HepG2 (cell line): Measurements from ENCODE around the gene RSF1. TPM values are rescaled to one million over a fixed set of nuclear protein-coding genes. Genes with fewer than 3 reads are reported as not detected.
A peak's percentile ranks its signal among the peaks of the same experiment; 100 is the strongest.

ENCODE experiments used
- GABPA ChIP-seq, 2 experiments: IDR thresholded peaks; 2 replicates each; pipeline ENCODE4 v1.6.1; 2011 to 2016; ENCODE audit warnings: low read depth in 2 of 2, low read length in 1 of 2, missing biosample characterization in 1 of 2, missing genetic modification characterization in 1 of 2
- HCFC1 ChIP-seq: fragments of 150-350 bp; IDR thresholded peaks from 2 replicates; pipeline ENCODE4 v1.6.1; 2014; ENCODE audit warnings: low read depth, low read length
- HDAC2 ChIP-seq: sonication (generic); formaldehyde crosslinking; IDR thresholded peaks from 2 replicates; pipeline ENCODE4 v1.4.0; 2020; ENCODE audit warnings: missing genetic modification reagents
- HMGXB4 ChIP-seq, 2 experiments: sonication (generic) in 1 of 2; formaldehyde crosslinking in 1 of 2; IDR thresholded peaks; 2 replicates each; pipeline versions ENCODE4 v1.4.0 to v1.6.1; 2018 to 2020; ENCODE audit warnings: missing genetic modification reagents in 2 of 2, borderline replicate concordance in 1 of 2, low read depth in 1 of 2, mild to moderate bottlenecking in 1 of 2, missing biosample characterization in 1 of 2
- HNRNPH1 ChIP-seq: fragments of 200-400 bp; formaldehyde crosslinking; optimal IDR thresholded peaks from 2 replicates; pipeline ENCODE3; 2017; ENCODE audit warnings: mild to moderate bottlenecking, low read depth, low read length
- HOXA3 ChIP-seq: sonication (generic); formaldehyde crosslinking; IDR thresholded peaks from 2 replicates; pipeline ENCODE4 v1.5.0; 2020; ENCODE audit warnings: missing genetic modification reagents
- KAT7 ChIP-seq: IDR thresholded peaks from 2 replicates; pipeline ENCODE4 v1.6.1; 2018; ENCODE audit warnings: borderline replicate concordance, missing compliant biosample characterization
- MED8 ChIP-seq: sonication (generic); formaldehyde crosslinking; IDR thresholded peaks from 2 replicates; pipeline ENCODE4 v1.8.1; 2023; ENCODE audit warnings: mild to moderate bottlenecking, missing genetic modification reagents; ENCODE audit not compliant: insufficient replicate concordance
- MXD3 ChIP-seq: IDR thresholded peaks from 2 replicates; pipeline ENCODE4 v1.6.1; 2016; ENCODE audit warnings: mild to moderate bottlenecking, missing biosample characterization, missing genetic modification reagents
- MXI1 ChIP-seq: IDR thresholded peaks from 3 replicates; pipeline ENCODE4 v1.6.1; 2012; ENCODE audit warnings: low read depth, low read length, inconsistent platforms, borderline replicate concordance
- NCOR1 ChIP-seq: fragments of 200-600 bp; sonication (generic); IDR thresholded peaks from 2 replicates; pipeline ENCODE4 v1.7.0; 2017; ENCODE audit warnings: antibody characterized with exemption, low read length, borderline replicate concordance
- PPARG ChIP-seq: conservative IDR thresholded peaks from 2 replicates; pipeline ENCODE4 v1.6.1; 2016; ENCODE audit warnings: missing biosample characterization, missing genetic modification reagents
- RFXAP ChIP-seq: sonication (generic); formaldehyde crosslinking; IDR thresholded peaks from 2 replicates; pipeline ENCODE4 v1.4.0; 2020; ENCODE audit warnings: missing genetic modification reagents, borderline replicate concordance
- RORA ChIP-seq: sonication (generic); formaldehyde crosslinking; IDR thresholded peaks from 2 replicates; pipeline ENCODE4 v1.5.0; 2020; ENCODE audit warnings: mild to moderate bottlenecking, missing genetic modification reagents, moderate library complexity
- SAP130 ChIP-seq: IDR thresholded peaks from 2 replicates; pipeline ENCODE4 v1.6.1; 2016; ENCODE audit warnings: low read depth
- SCMH1 ChIP-seq: sonication (generic); formaldehyde crosslinking; IDR thresholded peaks from 2 replicates; pipeline ENCODE4 v1.9.0; 2021; ENCODE audit warnings: missing genetic modification reagents, mild to moderate bottlenecking, borderline replicate concordance
- ZMYM4 ChIP-seq: sonication (generic); formaldehyde crosslinking; IDR thresholded peaks from 2 replicates; pipeline ENCODE4 v1.8.1; 2023; ENCODE audit warnings: mild to moderate bottlenecking, missing genetic modification reagents
- ZNF138 ChIP-seq: sonication (generic); formaldehyde crosslinking; IDR thresholded peaks from 2 replicates; pipeline ENCODE4 v1.5.0; 2020; ENCODE audit warnings: mild to moderate bottlenecking, low read depth, missing genetic modification reagents
- ZNF160 ChIP-seq: sonication (generic); formaldehyde crosslinking; IDR thresholded peaks from 2 replicates; pipeline ENCODE4 v1.8.0; 2022; ENCODE audit warnings: mild to moderate bottlenecking, inconsistent platforms, missing genetic modification reagents
- ZNF326 ChIP-seq: sonication (generic); formaldehyde crosslinking; IDR thresholded peaks from 2 replicates; pipeline ENCODE4 v1.4.0; 2020; ENCODE audit warnings: missing genetic modification reagents, borderline replicate concordance
- ZNF329 ChIP-seq: sonication (generic); formaldehyde crosslinking; IDR thresholded peaks from 2 replicates; pipeline ENCODE4 v1.9.0; 2021; ENCODE audit warnings: low read depth, mild to moderate bottlenecking, missing genetic modification reagents
- ZNF550 ChIP-seq: sonication (generic); formaldehyde crosslinking; IDR thresholded peaks from 2 replicates; pipeline ENCODE4 v1.4.0; 2020; ENCODE audit warnings: mild to moderate bottlenecking, missing genetic modification reagents, borderline replicate concordance
- ZNF569 ChIP-seq: sonication (generic); formaldehyde crosslinking; IDR thresholded peaks from 2 replicates; pipeline ENCODE4 v1.5.0; 2020; ENCODE audit warnings: mild to moderate bottlenecking, missing genetic modification reagents, moderate library complexity, borderline replicate concordance
- ZNF788 ChIP-seq: sonication (generic); formaldehyde crosslinking; IDR thresholded peaks from 2 replicates; pipeline ENCODE4 v1.5.0; 2020; ENCODE audit warnings: mild to moderate bottlenecking, missing genetic modification reagents, borderline replicate concordance
- ZSCAN21 ChIP-seq: sonication (generic); formaldehyde crosslinking; IDR thresholded peaks from 2 replicates; pipeline ENCODE4 v1.8.0; 2022; ENCODE audit warnings: mild to moderate bottlenecking, missing genetic modification reagents, moderate library complexity, borderline replicate concordance
- polyA plus RNA-seq, 8 experiments: library from polyadenylated mRNA; depleted of rRNA in 3 of 8; stranded (reverse) in 7 of 8; unstranded in 1 of 8; fragments of >200 nt; fragmentation: Illumina TruSeq in 4 of 8; extraction: Trizol in 4 of 8; gene quantifications; 2 replicates each; pipeline versions ENCODE4 v1.2.1 to v1.2.3, GENCODE V29; 2011 to 2016; ENCODE audit warnings: low read depth in 4 of 8, missing spikeins in 1 of 8, mixed read lengths in 1 of 8; ENCODE audit not compliant: insufficient read depth in 1 of 8
- total RNA-seq, 5 experiments: library from RNA; depleted of rRNA; stranded (reverse); fragments of >200 nt; fragmentation: Illumina TruSeq; extraction: Trizol; gene quantifications; 2 replicates each; pipeline ENCODE4 v1.2.3, GENCODE V29; 2016; ENCODE audit warnings: low read depth in 1 of 5

The RSF1 gene
- total and polyA plus RNA-seq, 2 of the 13 experiments (the other 11 are each of a cell fraction or from before 2014, with no cell fraction given): 15.5 to 33.1 TPM

GRCh38 chr11:77820565-77821348, at the start of gene RSF1, which contains the start of gene AAMDC (continued):
- TF ChIP-seq ZNF569 (CRISPR knock-in tag) (no peak), HCFC1 (no peak), GABPA (IDR thresholded peaks at IDR 0.05; ENCODE audit: low read depth, low read length) (peak; percentile 56), GABPA (CRISPR knock-in tag; IDR thresholded peaks at IDR 0.05; ENCODE audit: low read depth) (peak; percentile 82), ZNF788 (CRISPR knock-in tag) (peak; percentile 67; the same call in 1 of the 2 replicates), SCMH1 (CRISPR knock-in tag) (no peak), ZNF550 (no peak), MXD3 (CRISPR knock-in tag) (0 out of 2 replicates have a peak, but pooled peaks have one; percentile 57), KAT7 (CRISPR knock-in tag) (peak; percentile 77; the same call in 1 of the 2 replicates), RORA (CRISPR knock-in tag) (no peak), HDAC2 (CRISPR knock-in tag) (peak; percentile 49; the same call in 1 of the 2 replicates), NCOR1 (no peak), ZMYM4 (CRISPR knock-in tag) (peak; percentile 91), MXI1 (peak; percentile 83; the same call in 1 of the 3 replicates), HNRNPH1 (peak; percentile 94), SAP130 (CRISPR knock-in tag) (peak; percentile 91), ZNF138 (CRISPR knock-in tag) (no peak), ZNF326 (CRISPR knock-in tag) (no peak), ZSCAN21 (CRISPR knock-in tag) (no peak; the same call in 1 of the 2 replicates), MED8 (CRISPR knock-in tag) (peak; percentile 45), HOXA3 (CRISPR knock-in tag) (peak; percentile 71), HMGXB4 (CRISPR knock-in tag; IDR thresholded peaks at IDR 0.05; ENCODE audit: borderline replicate concordance in 1 of 2, low read depth in 1 of 2) (peak; percentile 84 to 91; a peak in 2 of 4 replicates), RFXAP (no peak), PPARG (CRISPR knock-in tag) (no peak), ZNF329 (no peak; the same call in 1 of the 2 replicates), ZNF160 (CRISPR knock-in tag) (no peak)
